ACC112 (cell line): ENCODE results near the gene BCL2A1.

Source experiments
- H2AFZ ChIP-seq: fragments of 200-600 bp; sonication (generic); one replicate; pipeline ENCODE4 v1.6.0; 2017; ENCODE audit warnings: antibody characterized with exemption, low read length; ENCODE audit not compliant: unreplicated experiment
- H3K27ac ChIP-seq: fragments of 200-600 bp; sonication (generic); 2 replicates; pipeline ENCODE4 v1.5.1; 2014; ENCODE audit warnings: low read depth, mild to moderate bottlenecking, antibody characterized with exemption, low read length, moderate library complexity
- H3K27me3 ChIP-seq: fragments of 200-600 bp; sonication (generic); 2 replicates; pipeline ENCODE4 v1.6.1; 2014; ENCODE audit warnings: mild to moderate bottlenecking, antibody characterized with exemption, low read length, moderate library complexity, mixed read lengths; ENCODE audit not compliant: insufficient read depth
- H3K36me3 ChIP-seq: fragments of 200-600 bp; sonication (generic); 2 replicates; pipeline ENCODE4 v1.6.1; 2016; ENCODE audit warnings: mild to moderate bottlenecking, antibody characterized with exemption, low read length, moderate library complexity, mixed read lengths; ENCODE audit not compliant: insufficient read depth
- H3K4me1 ChIP-seq: fragments of 200-600 bp; sonication (generic); one replicate; pipeline ENCODE4 v1.6.1; 2016; ENCODE audit warnings: low read length, mixed read lengths; ENCODE audit not compliant: insufficient read depth, unreplicated experiment, control insufficient read depth
- H3K4me3 ChIP-seq: fragments of 200-600 bp; sonication (generic); 2 replicates; pipeline ENCODE4 v1.5.1; 2014; ENCODE audit warnings: mild to moderate bottlenecking, low read depth, low read length
- H3K79me2 ChIP-seq: fragments of 200-600 bp; sonication (generic); one replicate; pipeline ENCODE4 v1.6.0; 2016; ENCODE audit warnings: low read length; ENCODE audit not compliant: control insufficient read depth, unreplicated experiment, insufficient read depth

Gene BCL2A1

GRCh38 chr15:79989682-79990081 is 18.7 kb upstream of the BCL2A1 start:
- Histone ChIP-seq H3K36me3 (no peaks in the 10 kb centered on the region), H2AFZ (no peak overlapping the region), H3K4me3 (no peak overlapping the region), H3K4me1 (peaks cover 1% of the 10 kb centered on the region), H3K79me2 (no peaks in the 10 kb centered on the region), H3K27me3 (no peaks in the 10 kb centered on the region), H3K27ac (no peak overlapping the region)

- no peaks in the 10 kb centered on the region for H3K4me1 ChIP-seq
- no peaks in the 10 kb centered on the region for H3K79me2 ChIP-seq
- H3K4me3 ChIP-seq = no peak overlapping the region
- no peaks in the 10 kb centered on the region for H3K27me3 ChIP-seq
- no peak overlapping the region for H3K27ac ChIP-seq
- no peaks in the 10 kb centered on the region for H3K36me3 ChIP-seq
- no peak overlapping the region for H2AFZ ChIP-seq
Observed at GRCh38 chr15:79989183-79989582, 18.2 kb upstream of the BCL2A1 start.

GRCh38 chr15:79988448-79989117 is 17.6 kb upstream of the BCL2A1 start:
- Histone ChIP-seq H3K36me3 (no peaks in the 10 kb centered on the region), H2AFZ (no peak overlapping the region), H3K4me3 (no peak overlapping the region), H3K79me2 (no peaks in the 10 kb centered on the region), H3K27ac (no peak overlapping the region), H3K4me1 (no peaks in the 10 kb centered on the region), H3K27me3 (no peaks in the 10 kb centered on the region)

GRCh38 chr15:79987969-79988368 is 17.0 kb upstream of the BCL2A1 start:
- H3K4me1 ChIP-seq = no peaks in the 10 kb centered on the region
- no peaks in the 10 kb centered on the region for H3K36me3 ChIP-seq
- H3K27me3 ChIP-seq = no peaks in the 10 kb centered on the region
- no peak overlapping the region for H3K27ac ChIP-seq
- no peaks in the 10 kb centered on the region for H3K79me2 ChIP-seq
- H3K4me3 ChIP-seq = no peak overlapping the region
- no peak overlapping the region for H2AFZ ChIP-seq

- H3K36me3 ChIP-seq = no peaks in the 10 kb centered on the region
- H3K27ac ChIP-seq = no peak overlapping the region
- no peaks in the 10 kb centered on the region for H3K79me2 ChIP-seq
- no peak overlapping the region for H3K4me3 ChIP-seq
- H3K4me1 ChIP-seq = no peaks in the 10 kb centered on the region
- H3K27me3 ChIP-seq = no peaks in the 10 kb centered on the region
- no peak overlapping the region for H2AFZ ChIP-seq
Observed at GRCh38 chr15:79987569-79987955, 16.6 kb upstream of the BCL2A1 start.

GRCh38 chr15:79981831-79982455 is 10.9 kb upstream of the BCL2A1 start:
- no peaks in the 10 kb centered on the region for H3K27me3 ChIP-seq
- no peak overlapping the region for H3K4me3 ChIP-seq
- no peak overlapping the region for H2AFZ ChIP-seq
- H3K79me2 ChIP-seq = no peaks in the 10 kb centered on the region
- H3K27ac ChIP-seq = no peak overlapping the region
- H3K4me1 ChIP-seq = peaks cover 14% of the 10 kb centered on the region
- no peaks in the 10 kb centered on the region for H3K36me3 ChIP-seq

- Histone ChIP-seq H3K27me3 (no peaks in the 10 kb centered on the region), H2AFZ (peak overlapping the region; percentile 79), H3K4me3 (no peak overlapping the region), H3K36me3 (no peaks in the 10 kb centered on the region), H3K27ac (peak overlapping the region; percentile 42), H3K4me1 (peaks cover 14% of the 10 kb centered on the region), H3K79me2 (no peaks in the 10 kb centered on the region)
Observed at GRCh38 chr15:79978655-79979514, 7.9 kb upstream of the BCL2A1 start.

GRCh38 chr15:79978260-79978654 is 7.3 kb upstream of the BCL2A1 start:
- H3K4me3 ChIP-seq = no peak overlapping the region
- H2AFZ ChIP-seq = no peak overlapping the region
- no peaks in the 10 kb centered on the region for H3K27me3 ChIP-seq
- peak overlapping the region; percentile 42 for H3K27ac ChIP-seq
- peaks cover 14% of the 10 kb centered on the region for H3K4me1 ChIP-seq
- H3K79me2 ChIP-seq = no peaks in the 10 kb centered on the region
- H3K36me3 ChIP-seq = no peaks in the 10 kb centered on the region

- no peak overlapping the region for H2AFZ ChIP-seq
- no peaks in the 10 kb centered on the region for H3K79me2 ChIP-seq
- no peaks in the 10 kb centered on the region for H3K27me3 ChIP-seq
- H3K36me3 ChIP-seq = no peaks in the 10 kb centered on the region
- H3K4me1 ChIP-seq = peaks cover 14% of the 10 kb centered on the region
- no peak overlapping the region for H3K27ac ChIP-seq
- no peak overlapping the region for H3K4me3 ChIP-seq
Observed at GRCh38 chr15:79977431-79978054, 6.5 kb upstream of the BCL2A1 start.

GRCh38 chr15:79973456-79974195 is 2.6 kb upstream of the BCL2A1 start:
- H2AFZ ChIP-seq = no peak overlapping the region
- H3K27ac ChIP-seq = no peak overlapping the region
- peaks cover 20% of the 10 kb centered on the region for H3K4me1 ChIP-seq
- no peaks in the 10 kb centered on the region for H3K27me3 ChIP-seq
- no peaks in the 10 kb centered on the region for H3K36me3 ChIP-seq
- H3K79me2 ChIP-seq = no peaks in the 10 kb centered on the region
- no peak overlapping the region for H3K4me3 ChIP-seq
